Measurements from ENCODE around the gene AATF. TPM values are rescaled to one million over a fixed set of nuclear protein-coding genes. Genes with fewer than 3 reads are reported as not detected.

AATF gene
- total and polyA plus RNA-seq, 2 of the 8 experiments (the other 6 are each of a cell fraction or from before 2014, with no cell fraction given): 20.1 to 62.8 TPM

GRCh38 chr17:37019741-37020129 is 71.0 kb downstream of the AATF start (continued):
- TF ChIP-seq SUZ12 (IDR thresholded peaks at IDR 0.05; ENCODE audit: low read length) (no peak), NRF1 (IDR thresholded peaks at IDR 0.05; ENCODE audit: low read depth, low read length) (no peak)

Measured in H1 (cell line).